Endothelial cell of umbilical vein (primary cell): ENCODE results near the gene FNIP2. TPM values are rescaled to one million over a fixed set of nuclear protein-coding genes. Genes with fewer than 3 reads are reported as not detected.

Source experiments
- BruUV-seq: library from RNA; stranded (reverse); fragments of 400-500 nt; replicated peaks from 2 replicates; lab custom pipeline; 2021; lab: Mats Ljungman, UMichigan
- CTCF ChIA-PET: fragments of 300-600, 350-600 bp; sonication (Branson Sonifier 250); formaldehyde crosslinking; loops from one replicate; lab custom pipeline; 2021; ENCODE audit warnings: antibody characterized with exemption, inconsistent platforms; lab: Charles Lee
- POLR2A ChIA-PET: fragments of 300-600, 350-600 bp; sonication (Branson Sonifier 250); formaldehyde crosslinking; loops from one replicate; lab custom pipeline; 2021; ENCODE audit warnings: antibody characterized with exemption, inconsistent platforms; lab: Charles Lee
- DNase-seq: peaks from one replicate; pipeline ENCODE4 v3.0.0-alpha.2; 2011; ENCODE audit warnings: low read depth, low spot score
- FAIRE-seq: peaks from 2 replicates; lab custom pipeline; 2011; peaks lifted over from hg19 to GRCh38; lab: Jason Lieb, UNC
- H2AFZ ChIP-seq: 2 replicates; pipeline ENCODE4 v1.6.0; 2012; ENCODE audit warnings: low read depth, low read length, control low read depth, inconsistent platforms
- H3K27ac ChIP-seq: 2 replicates; pipeline ENCODE4 v1.5.1; 2011; ENCODE audit warnings: low read depth, mild to moderate bottlenecking, control low read depth, low read length, moderate library complexity; ENCODE audit not compliant: insufficient read depth
- H3K27me3 ChIP-seq, 2 experiments: 2 replicates each; pipeline versions ENCODE4 v1.6.0 to v1.6.1; 2011; ENCODE audit warnings: low read length in 2 of 2, mixed read lengths in 1 of 2; ENCODE audit not compliant: control insufficient read depth in 2 of 2, insufficient read depth in 2 of 2
- H3K36me3 ChIP-seq, 2 experiments: 2 replicates in 1 of 2; 3 replicates in 1 of 2; pipeline ENCODE4 v1.5.1; 2011; ENCODE audit warnings: low read length in 2 of 2, mild to moderate bottlenecking in 1 of 2, moderate library complexity in 1 of 2; ENCODE audit not compliant: control insufficient read depth in 2 of 2, insufficient read depth in 2 of 2; ENCODE audit errors: extremely low read depth in 1 of 2
- H3K4me1 ChIP-seq: 3 replicates; pipeline ENCODE4 v1.5.1; 2011; ENCODE audit warnings: mild to moderate bottlenecking, low read length; ENCODE audit not compliant: control insufficient read depth, insufficient read depth; ENCODE audit errors: extremely low read depth
- H3K4me2 ChIP-seq: 2 replicates; pipeline ENCODE4 v1.6.1; 2011; ENCODE audit warnings: low read length, control low read depth, mixed read lengths; ENCODE audit not compliant: insufficient read depth
- H3K4me3 ChIP-seq, 3 experiments: fragments of 200-600 bp in 1 of 3; sonication (generic), shearing (Covaris generic) in 1 of 3; replicated peaks in 1 of 3; 2 replicates each; pipeline ENCODE4 v1.5.1; 2011 to 2016; ENCODE audit warnings: control low read depth in 3 of 3, low read length in 3 of 3, mild to moderate bottlenecking in 2 of 3, inconsistent platforms in 1 of 3, low read depth in 1 of 3, moderate library complexity in 1 of 3; ENCODE audit not compliant: insufficient read depth in 1 of 3
- H3K79me2 ChIP-seq: 2 replicates; pipeline ENCODE4 v1.6.0; 2012; ENCODE audit warnings: low read length, inconsistent platforms; ENCODE audit not compliant: control insufficient read depth, insufficient read depth
- H3K9ac ChIP-seq: replicated peaks from 2 replicates; pipeline ENCODE3; 2011; ENCODE audit warnings: low read length, control low read depth; ENCODE audit not compliant: insufficient read depth; ENCODE audit errors: extremely low read depth
- H3K9me1 ChIP-seq: replicated peaks from 3 replicates; pipeline ENCODE4 v1.6.0; 2011; ENCODE audit warnings: mild to moderate bottlenecking, low read length; ENCODE audit not compliant: control insufficient read depth, insufficient read depth; ENCODE audit errors: extremely low read depth
- H3K9me3 ChIP-seq: replicated peaks from 2 replicates; pipeline ENCODE4 v1.5.1; 2012; ENCODE audit warnings: low read length, inconsistent platforms; ENCODE audit not compliant: control insufficient read depth, insufficient read depth
- H4K20me1 ChIP-seq: replicated peaks from 2 replicates; pipeline ENCODE3; 2011; ENCODE audit warnings: mild to moderate bottlenecking, low read length; ENCODE audit not compliant: control insufficient read depth, insufficient read depth; ENCODE audit errors: extremely low read depth
- EZH2 ChIP-seq: IDR thresholded peaks from 2 replicates; pipeline ENCODE4 v1.6.1; 2012; ENCODE audit warnings: borderline replicate concordance, low read depth, mild to moderate bottlenecking, moderate library complexity, low read length, inconsistent platforms; ENCODE audit not compliant: severe bottlenecking
- FOS ChIP-seq: IDR thresholded peaks from 2 replicates; pipeline ENCODE4 v1.6.1; 2011; ENCODE audit warnings: mild to moderate bottlenecking, low read length, moderate library complexity, borderline replicate concordance; ENCODE audit not compliant: insufficient read depth
- GATA2 ChIP-seq: IDR thresholded peaks from 2 replicates; pipeline ENCODE4 v1.7.0; 2011; ENCODE audit warnings: low read depth, mild to moderate bottlenecking, moderate library complexity, mixed read lengths, low read length; ENCODE audit not compliant: insufficient read length, insufficient read depth
- JUN ChIP-seq: IDR thresholded peaks from 2 replicates; pipeline ENCODE4 v1.6.1; 2011; ENCODE audit warnings: borderline replicate concordance, low read depth; ENCODE audit not compliant: insufficient read length, insufficient read depth
- MYC ChIP-seq: IDR thresholded peaks from one replicate; pipeline ENCODE4 v1.6.1; 2011; ENCODE audit warnings: mild to moderate bottlenecking, low read depth, low read length
- POLR2A ChIP-seq: IDR thresholded peaks from 2 replicates; pipeline ENCODE4 v1.6.1; 2012; ENCODE audit warnings: low read depth, mild to moderate bottlenecking, control low read depth, low read length
- POLR2AphosphoS5 ChIP-seq: IDR thresholded peaks from 2 replicates; pipeline ENCODE4 v1.6.1; 2012; ENCODE audit warnings: low read depth, mild to moderate bottlenecking, control low read depth, low read length, moderate library complexity; ENCODE audit not compliant: insufficient read depth
- dilution Hi-C: fragments of 300-500 bp; cut with MboI; formaldehyde crosslinking; loops from one replicate; pipeline ENCODE4 v1.15.0; 2019; ENCODE audit warnings: low sequenced_read_pairs; ENCODE audit not compliant: extremely low pct_ligation_motif_present
- intact Hi-C: fragments of 100-400 bp; cut with micrococcal nuclease; formaldehyde crosslinking; loops from one replicate; pipeline ENCODE4 v1.10.0; 2022
- polyA plus RNA-seq, 4 experiments: library from polyadenylated mRNA; depleted of rRNA in 3 of 4; stranded (reverse) in 3 of 4; unstranded in 1 of 4; fragments of >200 nt; gene quantifications; 2 replicates each; pipeline versions ENCODE4 v1.2.1 to v1.2.3, GENCODE V29; 2011 to 2012; ENCODE audit warnings: missing spikeins in 1 of 4
- total RNA-seq: library from RNA; stranded (reverse); gene quantifications from 2 replicates; pipeline ENCODE4 v1.2.3, GENCODE V29; 2021
- TF ChIP-seq, protein P1 (sequence below): IDR thresholded peaks from 2 replicates; pipeline ENCODE4 v1.6.1; 2011; ENCODE audit not compliant: insufficient read depth, insufficient read length
- TF ChIP-seq, protein P2 (sequence below), 2 donors: IDR thresholded peaks; 1 replicate in 1 of 2; 2 replicates in 1 of 2; pipeline ENCODE4 v1.5.1; 2011; ENCODE audit warnings: low read length in 2 of 2, mild to moderate bottlenecking in 2 of 2, moderate library complexity in 2 of 2, control low read depth in 1 of 2, inconsistent platforms in 1 of 2, low read depth in 1 of 2; ENCODE audit not compliant: insufficient read depth in 1 of 2; ENCODE audit errors: extremely low read depth in 1 of 2

Gene FNIP2
- total and polyA plus RNA-seq, 2 donors (not counting 3 experiments of a cell fraction or from before 2014, with no cell fraction given), result 4.5 to 14.4 TPM

DNA sequence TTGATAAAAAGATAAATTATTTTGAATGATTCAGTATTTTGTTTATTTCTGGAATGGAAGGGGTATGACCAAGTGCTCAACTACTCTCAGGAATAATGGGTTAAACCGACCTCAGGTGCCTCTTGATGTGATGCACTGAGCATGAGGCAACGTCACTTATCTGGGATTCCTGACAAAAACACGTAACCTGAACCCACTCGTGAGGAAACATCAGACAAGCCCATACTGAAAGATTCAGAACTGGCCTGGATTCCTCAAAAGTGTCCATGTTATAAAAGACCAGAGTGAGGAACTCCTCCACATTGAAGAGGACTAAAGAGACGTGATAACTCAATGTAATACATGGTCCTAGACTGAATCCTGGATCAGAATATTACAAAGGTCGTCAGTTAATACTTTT, 144.0 kb downstream of the FNIP2 start:
- Histone ChIP-seq H2AFZ (no peak overlapping the region), H3K36me3 (no peaks in the 10 kb centered on the region), H4K20me1 (no peaks in the 10 kb centered on the region), H3K4me2 (no peak overlapping the region), H3K27ac (no peak overlapping the region), H3K79me2 (no peaks in the 10 kb centered on the region), H3K9ac (no peak overlapping the region), H3K9me3 (no peaks in the 10 kb centered on the region), H3K4me3 (no peak overlapping the region), H3K27me3 (no peaks in the 10 kb centered on the region), H3K9me1 (no peaks in the 10 kb centered on the region), H3K4me1 (no peaks in the 10 kb centered on the region)
- FAIRE-seq, result no peak
- no peak for DNase-seq
- dilution Hi-C loops, result no loop called here
- no TSS peak for BruUV-seq
- ChIA-PET POLR2A (no interaction called here), CTCF (no interaction called here)
- intact Hi-C loops, result no loop called here
- TF ChIP-seq JUN, result no peak
- no peak for TF ChIP-seq POLR2A
- no peak for TF ChIP-seq POLR2AphosphoS5
- no peak for TF ChIP-seq FOS
- TF ChIP-seq EZH2, result no peak
- no peak for TF ChIP-seq MYC

DNA sequence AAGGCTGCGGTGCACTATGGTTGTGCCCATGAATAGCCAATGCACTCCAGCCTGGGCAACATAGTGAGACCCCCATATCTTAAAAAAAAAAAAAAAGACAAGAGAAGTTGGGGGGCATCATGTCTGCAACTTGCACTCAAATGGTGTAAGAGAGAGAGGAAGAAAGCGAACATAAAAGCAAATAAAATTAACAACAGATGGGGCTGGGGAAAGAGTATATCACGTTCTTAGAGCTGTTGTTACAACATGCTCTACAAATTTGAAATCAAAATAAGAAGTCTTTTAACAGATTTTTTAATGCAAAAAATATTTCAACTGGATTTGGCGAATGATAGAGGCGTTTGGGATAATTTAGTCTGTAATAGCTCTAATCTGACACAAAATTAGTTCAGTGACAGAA, 144.9 kb downstream of the FNIP2 start:
- intact Hi-C loops (no loop called here), dilution Hi-C loops (no loop called here)
- TF ChIP-seq EZH2, result no peak
- TF ChIP-seq GATA2, result no peak
- TF ChIP-seq MYC, result no peak
- no peak for TF ChIP-seq POLR2A
- TF ChIP-seq, protein P1, sequence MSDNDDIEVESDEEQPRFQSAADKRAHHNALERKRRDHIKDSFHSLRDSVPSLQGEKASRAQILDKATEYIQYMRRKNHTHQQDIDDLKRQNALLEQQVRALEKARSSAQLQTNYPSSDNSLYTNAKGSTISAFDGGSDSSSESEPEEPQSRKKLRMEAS, result no peak
- TF ChIP-seq, protein P2, sequence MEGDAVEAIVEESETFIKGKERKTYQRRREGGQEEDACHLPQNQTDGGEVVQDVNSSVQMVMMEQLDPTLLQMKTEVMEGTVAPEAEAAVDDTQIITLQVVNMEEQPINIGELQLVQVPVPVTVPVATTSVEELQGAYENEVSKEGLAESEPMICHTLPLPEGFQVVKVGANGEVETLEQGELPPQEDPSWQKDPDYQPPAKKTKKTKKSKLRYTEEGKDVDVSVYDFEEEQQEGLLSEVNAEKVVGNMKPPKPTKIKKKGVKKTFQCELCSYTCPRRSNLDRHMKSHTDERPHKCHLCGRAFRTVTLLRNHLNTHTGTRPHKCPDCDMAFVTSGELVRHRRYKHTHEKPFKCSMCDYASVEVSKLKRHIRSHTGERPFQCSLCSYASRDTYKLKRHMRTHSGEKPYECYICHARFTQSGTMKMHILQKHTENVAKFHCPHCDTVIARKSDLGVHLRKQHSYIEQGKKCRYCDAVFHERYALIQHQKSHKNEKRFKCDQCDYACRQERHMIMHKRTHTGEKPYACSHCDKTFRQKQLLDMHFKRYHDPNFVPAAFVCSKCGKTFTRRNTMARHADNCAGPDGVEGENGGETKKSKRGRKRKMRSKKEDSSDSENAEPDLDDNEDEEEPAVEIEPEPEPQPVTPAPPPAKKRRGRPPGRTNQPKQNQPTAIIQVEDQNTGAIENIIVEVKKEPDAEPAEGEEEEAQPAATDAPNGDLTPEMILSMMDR (IDR thresholded peaks at IDR 0.05; ENCODE audit: extremely low read depth in 1 of 2, insufficient read depth in 1 of 2, low read depth in 1 of 2, low read length in 2 of 2), result no peak
- TF ChIP-seq FOS, result no peak
- TF ChIP-seq POLR2AphosphoS5, result no peak
- TF ChIP-seq JUN, result no peak
- Histone ChIP-seq H3K4me1 (no peaks in the 10 kb centered on the region), H3K27ac (no peak overlapping the region), H3K4me2 (no peak overlapping the region), H3K4me3 (no peak overlapping the region), H3K27me3 (no peaks in the 10 kb centered on the region), H4K20me1 (no peaks in the 10 kb centered on the region), H3K79me2 (no peaks in the 10 kb centered on the region), H2AFZ (no peak overlapping the region), H3K9me3 (no peaks in the 10 kb centered on the region), H3K9me1 (no peaks in the 10 kb centered on the region), H3K9ac (no peak overlapping the region), H3K36me3 (no peaks in the 10 kb centered on the region)
- ChIA-PET CTCF (interaction anchor here (1.3 to 2.6 kb wide), 4 partner anchors 9 to 158 kb away, joined by 3 to 10 read pairs (median 4); no protein-coding TSS in a partner anchor), POLR2A (no interaction called here)
- no TSS peak for BruUV-seq
- FAIRE-seq, result no peak
- DNase-seq, result no peak
